Hippocampal formation (tissue), 2 donors: Measurements from ENCODE around the gene DLG2.
"Not testable (repeated sequence)": the region's sequence is repeated elsewhere in the genome, so short reads cannot be mapped to it uniquely, and the experiment has no call there.

Experiments
- DNase-seq, 2 donors: peaks; one replicate each; lab custom pipeline; 2025; lab: John Stamatoyannopoulos, UW

DLG2 gene

GRCh38 chr11:83464160-83464944, 2162.8 kb downstream of the DLG2 start:
- no peak for DNase-seq

- DNase-seq, result no peak
Measured at GRCh38 chr11:83459798-83460197, 2167.3 kb downstream of the DLG2 start.

GRCh38 chr11:83456566-83456965, 2170.6 kb downstream of the DLG2 start:
- no peak for DNase-seq

GRCh38 chr11:83456075-83456474, 2171.1 kb downstream of the DLG2 start:
- DNase-seq, result no peak

GRCh38 chr11:83455356-83455755, 2171.8 kb downstream of the DLG2 start:
- no peak for DNase-seq

- DNase-seq, result no peak
Measured at GRCh38 chr11:83454674-83455073, 2172.5 kb downstream of the DLG2 start.

GRCh38 chr11:83449338-83449913, 2177.7 kb downstream of the DLG2 start:
- DNase-seq, result no peak

- no peak for DNase-seq
Measured at GRCh38 chr11:83448686-83449085, 2178.5 kb downstream of the DLG2 start.

- not testable (repeated sequence) for DNase-seq
Measured at GRCh38 chr11:83443880-83444279, 2183.3 kb downstream of the DLG2 start.

- DNase-seq, result no peak
Measured at GRCh38 chr11:83441601-83442000, 2185.5 kb downstream of the DLG2 start.

GRCh38 chr11:83441171-83441570, 2186.0 kb downstream of the DLG2 start:
- DNase-seq, result no peak

GRCh38 chr11:83438438-83438837, 2188.7 kb downstream of the DLG2 start:
- DNase-seq, result no peak

GRCh38 chr11:83437939-83438338, 2189.2 kb downstream of the DLG2 start:
- no peak for DNase-seq

- DNase-seq, result no peak
Measured at GRCh38 chr11:83436855-83437254, 2190.3 kb downstream of the DLG2 start.

GRCh38 chr11:83434812-83435211, 2192.3 kb downstream of the DLG2 start:
- DNase-seq, result not testable (repeated sequence)

GRCh38 chr11:83427943-83428342, 2199.2 kb downstream of the DLG2 start:
- no peak for DNase-seq

- no peak for DNase-seq
Measured at GRCh38 chr11:83427501-83427900, 2199.6 kb downstream of the DLG2 start.

GRCh38 chr11:83425137-83425466, 2202.0 kb downstream of the DLG2 start:
- no peak for DNase-seq

GRCh38 chr11:83424376-83425136, 2202.6 kb downstream of the DLG2 start:
- no peak for DNase-seq

GRCh38 chr11:83422641-83423040, 2204.5 kb downstream of the DLG2 start:
- not testable (repeated sequence) for DNase-seq

- no peak for DNase-seq
Measured at GRCh38 chr11:83410605-83411565, 2216.3 kb downstream of the DLG2 start.

- DNase-seq, result no peak
Measured at GRCh38 chr11:83409891-83410290, 2217.3 kb downstream of the DLG2 start.
